Fibroblast of skin of right quadriceps (primary cell): ENCODE measurements around the gene TMEM82.
"Not testable (repeated sequence)": the region's sequence is repeated elsewhere in the genome, so short reads cannot be mapped to it uniquely, and the experiment has no call there.

Source experiments
- DNase-seq: peaks from one replicate; pipeline ENCODE4 v3.0.0-alpha.2; 2013

TMEM82 gene

GRCh38 chr1:15742339-15742801 lies at the start of gene TMEM82:
Gene TMEM82 (plus strand): TSS chr1:15742499. CDS start chr1:15742560, 61 bp downstream.
- no peak for DNase-seq

GRCh38 chr1:15693371-15693770 lies 48.9 kb upstream of the TMEM82 start:
- no peak for DNase-seq

DNA sequence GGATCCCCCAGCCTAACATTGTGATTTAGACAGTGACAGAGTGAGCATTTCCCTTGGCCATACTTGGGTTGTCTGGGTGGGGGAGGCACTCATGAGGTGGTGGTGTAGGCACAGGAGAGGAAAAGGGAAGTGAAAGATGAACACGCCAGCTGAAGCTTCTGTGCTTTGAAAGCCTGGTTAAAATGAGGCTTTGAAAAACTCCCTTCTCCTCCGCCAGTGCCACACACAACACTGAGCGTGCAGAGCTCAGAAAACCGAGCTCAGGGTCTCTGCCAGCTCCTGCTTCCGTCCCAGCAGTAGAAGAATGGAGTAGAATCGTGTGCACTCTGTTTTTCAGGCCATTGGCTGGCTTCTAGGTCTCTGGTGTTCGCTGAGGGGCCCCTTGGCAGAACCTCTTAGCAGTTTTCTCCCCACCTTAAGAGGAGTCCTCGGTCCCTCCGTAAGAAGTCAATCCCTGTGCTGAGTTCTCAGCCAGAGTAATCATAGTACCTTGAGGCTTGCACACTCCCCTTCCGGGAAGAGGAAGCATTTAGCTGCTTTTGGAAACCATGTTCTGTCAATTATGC lies 45.3 kb upstream of the TMEM82 start:
- no peak for DNase-seq

DNA sequence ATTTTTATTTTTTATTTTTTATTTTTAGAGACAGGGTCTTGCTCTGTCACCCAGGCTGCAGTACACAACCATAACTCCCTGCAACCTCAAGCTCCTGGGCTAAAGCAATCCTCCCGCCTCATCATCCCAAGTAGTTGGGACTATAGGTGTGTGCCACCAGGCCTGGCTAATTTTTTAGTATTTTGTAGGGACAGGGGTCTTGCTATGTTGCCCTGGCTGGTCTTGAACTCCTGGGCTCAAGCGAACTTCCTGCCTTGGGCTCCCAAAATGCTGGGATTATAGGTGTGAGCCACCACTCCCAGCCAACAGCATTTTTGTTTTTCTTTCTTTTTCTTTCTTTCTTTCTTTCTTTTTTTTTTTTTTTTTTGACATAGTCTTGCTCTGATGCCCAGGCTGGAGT lies 44.1 kb upstream of the TMEM82 start:
- DNase-seq, result no peak

- DNase-seq, result not testable (repeated sequence)
Measured at GRCh38 chr1:15699321-15699720, 43.0 kb upstream of the TMEM82 start.

GRCh38 chr1:15700508-15700907 lies 41.8 kb upstream of the TMEM82 start:
- DNase-seq, result no peak

DNA sequence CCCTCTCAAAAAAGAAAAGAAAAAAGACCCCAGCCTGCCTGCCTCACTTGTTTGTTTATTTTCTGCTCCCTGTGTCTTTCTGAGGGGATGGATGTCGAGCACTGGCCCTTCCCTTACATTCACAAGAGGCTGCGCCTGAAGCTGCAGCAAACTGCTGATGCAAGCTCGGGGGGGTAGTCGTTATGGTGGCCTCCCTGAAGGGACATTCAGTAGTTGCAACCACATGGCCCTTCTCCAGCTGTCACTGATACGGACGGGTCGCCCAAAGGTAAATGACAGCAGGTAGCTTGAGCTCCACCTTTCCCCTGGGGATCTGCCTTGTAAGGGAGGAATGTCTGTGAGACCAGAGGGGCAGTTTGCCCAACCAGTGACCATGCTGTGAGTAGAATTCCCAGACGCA lies 40.5 kb upstream of the TMEM82 start:
- no peak for DNase-seq

DNA sequence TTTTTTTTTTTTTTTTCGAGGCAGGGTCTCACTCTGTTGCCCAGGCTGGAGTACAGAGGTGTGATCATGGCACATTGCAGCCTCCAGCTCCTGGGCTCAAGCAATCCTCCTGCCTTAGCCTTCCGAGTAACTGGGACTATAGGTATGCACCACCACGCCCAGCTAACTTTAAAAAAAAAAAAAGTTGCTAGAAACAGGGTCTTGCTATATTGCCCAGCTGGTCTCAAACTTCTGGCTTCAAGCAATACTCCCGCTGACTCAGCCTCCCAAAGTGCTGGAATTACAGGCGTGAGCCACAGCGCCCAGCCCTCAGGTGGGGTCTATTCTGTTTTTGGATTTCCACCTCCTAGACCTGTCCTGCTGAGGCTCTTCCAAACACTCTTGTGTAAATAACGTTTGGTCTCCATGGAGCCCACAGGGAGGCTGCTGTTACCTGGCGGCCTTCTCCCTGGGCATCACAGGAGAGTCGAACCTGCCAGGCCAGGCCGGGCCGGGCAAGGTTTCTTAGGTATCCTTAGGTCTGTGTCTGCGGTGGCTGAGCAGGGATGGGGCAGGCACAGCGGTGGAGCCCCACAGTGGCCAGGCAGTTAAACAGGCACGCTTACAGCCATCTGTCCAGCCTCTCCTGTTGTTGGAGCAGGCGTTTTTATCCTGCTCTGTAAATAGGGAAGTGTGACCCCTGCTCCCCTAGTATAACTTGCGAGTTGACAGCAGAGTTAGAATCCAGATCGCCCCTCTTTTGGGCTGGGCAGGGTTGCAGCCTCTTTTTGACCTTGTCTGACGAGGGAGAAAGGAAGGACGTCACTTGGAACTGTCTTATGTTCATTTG lies 39.4 kb upstream of the TMEM82 start:
- no peak for DNase-seq

DNA sequence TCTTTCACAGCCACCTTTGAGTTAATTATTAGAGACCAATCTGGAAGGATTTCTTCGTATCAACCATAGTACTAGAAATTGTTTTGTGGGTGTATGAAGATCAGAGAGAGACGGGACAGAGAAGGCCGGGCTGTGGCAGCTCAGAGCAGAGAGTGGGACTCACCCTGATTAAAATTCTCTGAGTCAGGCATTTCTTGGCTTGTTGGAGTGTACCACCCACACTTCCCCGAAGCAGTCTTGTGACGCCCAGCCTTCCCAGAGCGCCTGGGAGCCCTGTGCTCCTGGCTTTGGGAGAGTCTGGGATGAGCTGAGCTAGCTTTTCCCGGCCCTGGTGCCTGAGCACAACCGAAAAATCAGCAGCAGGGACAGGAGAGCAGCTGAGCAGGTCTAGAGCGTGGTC lies 38.7 kb upstream of the TMEM82 start:
- peak; percentile 86 for DNase-seq

- no peak for DNase-seq
Measured at GRCh38 chr1:15704526-15705183, 37.6 kb upstream of the TMEM82 start.

- no peak for DNase-seq
Measured at GRCh38 chr1:15705184-15705566, 37.1 kb upstream of the TMEM82 start.

DNA sequence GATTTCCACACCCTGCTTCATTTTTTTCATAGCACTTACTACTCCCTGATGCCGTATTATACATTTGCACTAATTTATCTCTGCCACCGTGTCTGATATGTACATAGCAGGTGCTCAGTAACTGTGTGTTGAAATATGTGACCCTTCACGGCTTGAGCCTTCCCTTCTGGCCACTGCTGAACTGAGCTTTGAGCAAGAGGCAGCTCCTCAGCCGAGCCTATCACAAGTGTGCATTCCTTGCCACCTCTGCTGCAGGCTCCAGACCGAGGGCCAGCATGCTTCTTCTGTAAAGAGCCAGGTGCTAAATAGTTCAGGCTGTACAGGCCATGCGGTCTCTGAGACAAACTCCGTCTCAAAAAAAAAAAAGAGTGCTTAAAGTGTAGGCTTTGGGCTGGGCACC lies 35.5 kb upstream of the TMEM82 start:
- DNase-seq, result no peak

DNA sequence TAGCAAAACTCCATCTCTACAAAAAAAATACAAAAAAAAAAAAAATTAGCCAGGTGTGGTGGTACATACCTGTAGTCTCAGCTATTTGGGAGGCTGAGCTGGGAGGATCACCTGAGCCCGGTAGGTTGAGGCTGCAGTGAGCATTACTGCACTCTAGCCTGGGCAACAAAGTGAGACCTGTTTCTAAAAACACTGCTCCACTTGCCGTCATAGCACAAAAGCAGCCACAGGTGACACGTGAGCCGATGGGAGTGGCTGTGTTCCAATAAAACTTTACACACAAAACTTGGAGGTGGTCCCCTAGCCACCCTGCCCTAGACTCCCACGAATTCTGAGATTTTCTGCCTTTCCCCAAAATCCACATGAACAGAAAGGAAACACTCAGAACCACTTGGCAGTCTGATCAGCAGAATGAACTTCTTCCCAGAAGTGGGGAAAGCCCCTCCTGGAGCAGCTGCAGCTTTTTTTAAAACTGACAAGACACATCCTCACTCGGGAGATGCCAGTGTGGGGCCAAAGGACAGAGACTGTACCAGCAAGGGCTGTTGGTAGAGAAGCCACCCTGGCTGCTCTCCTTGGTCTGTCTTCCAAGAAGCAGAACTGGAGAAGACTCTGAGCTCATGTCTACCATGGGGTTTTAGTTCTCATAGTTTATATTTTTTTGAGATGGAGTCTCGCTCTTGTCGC lies 34.9 kb upstream of the TMEM82 start:
- DNase-seq, result no peak

DNA sequence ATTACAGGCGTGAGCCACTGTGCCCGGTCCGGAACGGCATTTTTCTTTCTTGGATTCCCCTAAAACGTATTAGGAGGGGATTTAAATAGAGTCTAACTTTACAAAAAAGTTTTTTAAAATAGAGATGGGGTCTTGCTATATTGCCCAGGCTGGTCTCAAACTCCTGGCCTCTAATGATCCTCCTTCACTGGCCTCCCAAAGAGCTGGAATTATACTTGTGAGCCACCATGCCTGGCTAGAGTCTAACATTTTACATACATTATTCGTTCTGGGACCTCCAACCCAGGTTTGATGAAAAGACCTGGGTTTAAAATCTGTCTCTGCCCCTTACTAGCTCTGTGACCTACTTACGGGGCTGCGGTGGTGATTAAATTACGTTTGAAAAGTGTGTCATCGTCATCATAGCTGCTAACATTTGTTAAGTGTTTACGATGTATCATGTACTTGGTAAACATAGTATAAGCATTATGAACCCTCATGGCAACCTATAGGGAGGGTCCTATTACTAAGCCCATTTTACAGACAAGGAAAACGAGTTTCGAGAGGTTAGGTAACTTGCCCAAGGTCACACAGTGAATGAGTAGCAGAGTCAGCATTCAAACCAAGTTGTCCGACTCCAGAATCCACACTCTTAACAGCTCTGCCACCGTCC lies 33.7 kb upstream of the TMEM82 start:
- DNase-seq, result no peak

- DNase-seq, result no peak
Measured at GRCh38 chr1:15709226-15709625, 33.1 kb upstream of the TMEM82 start.

- DNase-seq, result no peak
Measured at GRCh38 chr1:15712168-15712567, 30.1 kb upstream of the TMEM82 start.

- no peak for DNase-seq
Measured at GRCh38 chr1:15714406-15715136, 27.7 kb upstream of the TMEM82 start.

DNA sequence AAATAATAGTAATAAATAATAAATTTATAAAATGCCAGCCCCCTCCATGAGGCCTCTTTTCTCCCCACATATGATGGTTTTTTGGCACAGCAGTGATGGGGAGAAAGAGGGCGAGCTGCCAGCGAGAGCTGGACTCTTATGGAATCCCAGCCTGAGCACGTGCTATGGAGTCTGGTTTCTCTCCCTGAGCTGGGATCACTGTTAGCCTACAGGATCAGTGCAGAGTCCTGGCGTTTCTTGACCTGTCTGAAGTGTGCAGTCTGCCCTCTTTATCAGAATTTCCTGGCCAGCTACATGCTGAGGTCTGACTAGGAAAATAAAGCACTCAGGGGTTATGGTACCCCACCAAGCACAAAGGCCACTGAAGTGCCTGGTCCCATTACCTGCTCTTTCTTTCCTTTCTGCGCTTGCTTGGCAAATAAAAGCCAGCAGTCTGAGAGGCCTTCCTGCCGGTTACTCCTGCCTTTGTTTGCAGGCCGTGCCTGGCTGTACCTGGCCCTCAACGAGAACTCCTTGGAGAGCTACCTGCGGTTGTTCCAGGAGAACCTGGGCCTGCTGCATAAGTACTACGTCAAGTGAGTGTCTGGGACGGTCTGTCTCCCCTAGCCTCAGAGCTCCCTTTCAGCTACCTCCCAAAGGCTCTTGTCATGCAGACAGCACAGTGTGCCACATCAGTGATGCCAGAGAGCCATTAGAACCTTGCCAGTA lies 24.7 kb upstream of the TMEM82 start:
- no peak for DNase-seq

DNA sequence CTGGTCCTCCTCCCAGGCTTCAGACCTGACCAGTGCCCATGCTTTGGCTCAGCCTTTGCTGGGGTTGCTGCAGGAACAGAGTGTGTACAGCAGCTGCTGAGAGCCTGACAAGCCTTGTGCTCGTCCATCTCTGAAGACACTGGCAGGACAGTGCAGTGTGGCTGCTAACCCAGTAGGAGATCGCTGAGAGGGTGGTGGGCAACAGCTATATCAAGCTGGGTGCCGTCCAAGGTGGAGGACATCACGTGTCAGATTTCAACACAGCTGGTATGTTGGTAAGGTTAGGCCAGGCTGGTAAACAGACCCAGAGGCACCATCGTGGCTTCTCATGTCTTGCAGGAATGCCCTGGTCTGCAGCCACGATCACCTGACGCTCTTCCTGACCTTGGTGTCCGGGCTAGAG lies 24.1 kb upstream of the TMEM82 start:
- DNase-seq, result no peak

DNA sequence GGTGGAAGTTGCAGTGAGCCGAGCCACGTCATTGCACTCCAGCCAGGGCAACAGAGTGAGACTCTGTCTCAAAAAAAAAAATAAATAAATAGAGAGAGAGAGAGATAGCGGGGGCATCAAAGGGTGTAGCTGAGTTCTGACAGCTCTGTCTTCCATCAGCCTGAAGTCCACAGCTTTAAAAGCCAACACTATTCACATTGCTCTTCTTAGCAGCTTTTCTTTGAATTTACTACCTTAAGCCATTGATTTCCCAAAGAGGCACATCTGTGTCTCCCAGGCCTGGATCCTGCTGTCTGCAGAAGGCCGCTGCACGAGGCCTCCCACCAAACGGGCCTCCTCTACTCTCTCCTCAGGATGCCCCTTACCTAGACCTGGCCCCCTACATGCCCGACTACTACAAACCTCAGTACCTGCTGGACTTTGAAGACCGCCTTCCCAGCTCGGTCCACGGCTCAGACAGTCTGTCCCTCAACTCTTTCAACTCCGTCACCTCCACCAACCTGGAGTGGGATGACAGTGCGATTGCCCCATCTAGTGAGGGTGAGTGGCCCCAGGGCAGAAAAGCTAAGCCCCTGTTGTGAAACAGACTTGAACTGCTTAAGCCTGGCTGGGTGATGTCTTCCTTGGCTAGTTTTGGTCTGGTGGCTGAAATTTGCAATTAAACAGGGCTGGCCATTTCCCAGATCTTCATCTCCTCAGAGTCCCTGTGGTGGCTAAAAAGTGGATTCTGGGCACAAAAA lies 22.7 kb upstream of the TMEM82 start:
- DNase-seq, result no peak

DNA sequence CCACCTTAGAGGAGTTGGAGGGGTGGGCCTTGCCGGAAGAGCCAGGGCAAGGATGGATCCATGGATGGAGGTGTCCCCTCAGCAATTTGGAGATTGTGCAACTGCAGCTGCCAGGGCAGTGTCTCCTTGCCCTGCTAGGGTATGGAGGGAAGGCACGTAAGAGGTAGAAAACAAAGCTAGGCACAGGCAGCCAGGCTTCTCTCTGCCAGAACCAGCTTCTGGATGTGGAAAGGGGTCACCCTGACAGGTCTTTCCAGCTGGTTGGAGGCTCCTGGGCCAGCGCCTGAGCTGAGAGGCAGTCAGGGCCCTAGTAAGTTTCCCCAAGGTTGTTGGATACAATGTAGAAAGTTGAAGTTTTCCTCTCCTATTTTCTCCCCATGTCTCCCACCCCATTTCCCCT lies 21.4 kb upstream of the TMEM82 start:
- no peak for DNase-seq
